ENCODE data around the gene COTL1.

GRCh38 chr16:84596161-84596560 is 21.7 kb downstream of the COTL1 start:
- TF ChIP-seq EZH2phosphoT487 (IDR thresholded peaks at IDR 0.05; ENCODE audit: insufficient read depth, low read depth): no peak
- no peak for TF ChIP-seq EZH2 (IDR thresholded peaks at IDR 0.05; ENCODE audit: insufficient read depth, poor library complexity, severe bottlenecking)
